Measurements from ENCODE around the gene NRBF2.

NRBF2 gene

GRCh38 chr10:63166742-63167258, 33.7 kb downstream of the NRBF2 start:
- peak; percentile 81 for DNase-seq

DNA sequence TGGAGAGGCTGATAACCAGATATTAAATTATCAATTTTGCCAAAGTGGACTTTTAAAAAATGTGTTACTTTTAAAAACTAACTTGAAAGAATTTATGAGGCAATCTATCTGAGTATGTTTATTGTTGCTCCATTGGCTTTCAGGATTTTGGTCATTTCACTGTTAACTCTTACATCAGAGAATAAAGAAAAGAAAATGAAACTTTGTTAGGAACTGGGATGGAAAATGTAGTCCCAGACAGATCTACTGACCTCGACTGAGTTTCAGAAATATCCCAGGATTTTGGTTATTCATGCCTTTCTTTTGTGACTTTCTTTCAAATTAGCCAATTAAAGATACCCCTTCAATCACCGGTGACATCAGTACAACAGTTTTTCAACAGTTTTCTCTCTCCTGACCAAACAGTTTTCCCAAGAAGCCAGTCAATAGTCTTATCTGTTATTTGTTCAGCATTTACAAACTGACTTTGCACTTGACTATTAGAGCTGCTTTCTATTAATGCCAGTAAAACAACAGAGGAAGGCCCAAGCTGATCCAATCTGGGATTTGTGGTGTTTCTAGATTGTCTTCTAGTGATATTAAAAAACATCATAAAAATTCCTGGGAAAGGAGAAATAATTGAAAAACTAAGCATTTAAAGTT, 35.8 kb downstream of the NRBF2 start:
- no peak for DNase-seq

DNA sequence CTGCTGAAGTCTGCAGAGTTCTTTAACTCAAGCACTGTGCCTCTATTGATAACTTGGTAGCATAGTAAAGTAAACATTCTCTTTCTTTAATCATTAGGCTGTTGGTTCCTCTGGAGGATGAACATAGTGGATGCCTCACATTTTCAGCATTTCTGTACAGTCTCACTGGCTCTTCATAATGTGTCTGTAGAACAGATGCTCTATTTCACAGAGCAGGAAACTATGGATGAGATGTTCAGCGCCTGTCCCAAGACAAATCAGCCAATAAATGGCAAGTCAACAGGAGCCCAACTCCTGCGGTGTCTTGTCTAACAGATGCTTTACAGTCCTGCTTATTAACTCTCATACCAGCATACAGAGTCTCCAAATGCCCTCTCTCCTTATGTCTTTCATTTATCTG, 36.5 kb downstream of the NRBF2 start:
- no peak for DNase-seq

- DNase-seq: no peak
Measured at GRCh38 chr10:63171255-63171855, 38.2 kb downstream of the NRBF2 start.

DNA sequence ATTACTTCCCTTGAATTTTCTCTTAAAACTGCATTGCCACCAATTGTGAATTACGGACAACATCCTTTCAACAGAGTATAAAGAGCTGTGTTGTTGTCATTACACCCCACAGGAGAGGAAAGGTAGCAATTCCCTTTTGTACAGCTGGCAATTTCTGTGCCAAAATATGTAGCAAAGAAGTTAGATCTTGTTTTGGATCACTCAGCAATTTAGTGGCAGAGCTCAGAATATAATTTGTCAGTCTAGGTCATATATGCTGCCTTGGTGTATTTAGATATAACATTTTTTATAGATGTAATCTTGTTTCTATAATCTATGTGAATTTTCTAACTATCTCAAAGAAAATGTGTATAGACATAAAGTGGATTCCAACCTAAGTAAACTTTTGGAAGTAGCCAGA, 38.8 kb downstream of the NRBF2 start:
- no peak for DNase-seq

DNA sequence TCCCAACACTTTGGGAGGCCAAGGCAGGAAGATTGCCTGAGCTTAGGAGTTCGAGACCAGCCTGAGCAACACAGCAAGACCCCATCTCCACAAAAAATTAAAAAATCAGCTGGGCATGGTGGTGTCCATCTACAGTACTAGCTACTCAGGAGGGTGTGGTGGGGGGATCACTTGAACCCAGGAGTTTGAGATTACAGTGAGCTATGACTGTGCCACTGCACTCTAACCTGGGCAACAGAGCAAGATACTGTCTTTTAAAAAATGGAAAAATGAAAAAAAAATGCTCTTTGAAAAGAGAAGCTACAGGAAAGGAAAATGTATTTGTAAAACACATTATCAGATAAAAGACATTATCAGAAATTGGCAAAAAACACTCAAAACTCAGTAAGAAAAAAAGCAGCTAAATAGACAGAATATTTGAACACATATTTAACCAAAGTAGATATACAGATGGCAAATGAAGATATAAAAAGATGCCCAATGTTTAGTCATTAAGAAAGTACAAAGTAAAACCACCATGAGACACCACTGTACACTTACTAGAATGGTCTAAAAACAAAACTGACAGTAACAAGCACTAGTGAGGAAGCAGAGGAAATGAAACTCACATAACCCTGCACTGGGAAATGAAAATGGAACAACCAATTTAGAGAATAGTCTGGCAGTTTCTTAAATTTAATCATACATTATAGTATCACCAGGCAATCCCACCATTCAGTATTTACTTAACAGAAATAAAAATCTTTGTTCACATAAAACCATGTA, 40.5 kb downstream of the NRBF2 start:
- DNase-seq: no peak

- no peak for DNase-seq
Measured at GRCh38 chr10:63175534-63175933, 42.4 kb downstream of the NRBF2 start.

DNA sequence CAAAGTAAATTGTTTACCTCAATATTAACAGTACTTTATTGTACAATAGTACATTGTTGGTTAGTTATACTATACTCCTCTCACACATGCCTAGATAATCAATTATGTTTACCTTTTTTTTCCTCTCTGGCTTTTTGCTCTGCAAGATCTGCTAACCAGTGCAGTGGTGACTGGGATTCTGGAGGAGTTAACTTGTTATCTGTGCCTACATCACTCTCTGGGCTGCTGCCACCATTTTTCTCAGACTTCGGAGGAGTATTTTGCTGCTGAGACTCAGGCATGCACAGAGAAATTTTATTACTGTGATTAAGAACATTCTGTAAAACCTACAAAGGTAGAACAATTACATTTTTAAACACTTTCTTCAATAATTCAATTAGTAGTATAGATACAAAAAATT, 59.7 kb downstream of the NRBF2 start:
- no peak for DNase-seq

DNA sequence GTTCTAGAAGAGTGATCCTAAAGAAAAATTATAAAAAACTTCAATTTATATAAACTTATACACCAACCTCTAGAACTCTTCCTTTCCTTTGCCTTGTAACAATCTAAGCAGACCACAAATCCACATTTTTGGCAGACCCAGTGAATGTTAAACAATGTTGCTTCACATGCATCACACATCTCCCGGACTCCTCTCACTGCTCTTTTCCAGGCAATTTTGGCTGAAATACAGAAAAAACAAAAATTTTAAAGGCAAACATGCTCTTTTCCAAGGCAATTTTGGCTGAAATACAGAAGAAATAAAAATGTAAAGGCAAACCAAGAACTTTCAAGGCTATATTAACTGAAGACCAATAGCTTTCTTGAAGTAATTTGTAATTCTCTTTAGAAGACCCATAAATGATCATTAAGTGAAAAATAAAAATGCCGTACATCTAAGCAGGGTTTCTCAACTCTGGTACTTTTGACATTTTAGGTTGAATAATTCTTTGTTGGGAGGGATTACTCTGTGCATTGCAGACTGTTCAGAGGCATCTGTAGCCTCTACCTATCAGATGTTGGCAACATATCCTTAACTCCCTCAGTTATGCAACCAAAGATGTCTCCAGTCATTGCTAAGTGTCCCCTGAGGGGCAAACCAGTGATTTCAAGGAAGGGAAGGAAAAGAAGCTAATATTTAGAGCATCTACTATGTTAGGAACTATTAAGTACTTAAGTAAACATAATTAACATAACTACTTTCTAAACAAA, 64.4 kb downstream of the NRBF2 start:
- no peak for DNase-seq

- no peak for DNase-seq
Measured at GRCh38 chr10:63199716-63200115, 66.6 kb downstream of the NRBF2 start.

GRCh38 chr10:63200431-63200830, 67.3 kb downstream of the NRBF2 start:
- no peak for DNase-seq

DNA sequence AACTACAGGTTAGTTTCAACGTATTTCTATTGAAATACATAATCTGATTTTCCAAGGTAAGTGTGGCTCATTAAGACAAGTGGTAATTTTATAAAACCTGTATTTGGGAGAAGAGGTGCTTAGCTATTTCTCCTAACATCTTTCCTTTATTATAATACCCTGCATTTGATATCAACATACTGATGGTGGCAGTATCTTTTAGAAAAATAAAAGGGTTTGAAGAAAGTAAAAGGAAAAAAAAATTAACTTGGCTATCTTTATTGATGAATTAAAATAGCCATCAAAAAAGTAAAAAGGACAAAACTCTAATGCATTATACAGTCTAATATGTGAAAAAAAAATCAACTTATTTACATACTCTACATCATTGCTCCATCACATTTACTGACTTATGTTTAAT, 68.0 kb downstream of the NRBF2 start:
- DNase-seq: no peak
